GM12875 (cell line): Measurements from ENCODE around the gene INPP5A.

Experiments
- H3K4me3 ChIP-seq: one replicate; pipeline ENCODE4 v1.5.1; 2011; ENCODE audit warnings: low read depth, low read length, control low read depth
- CTCF ChIP-seq: IDR thresholded peaks from 2 replicates; pipeline ENCODE4 v1.5.1; 2011; ENCODE audit warnings: low read depth, mild to moderate bottlenecking, control low read depth, inconsistent platforms, low read length, moderate library complexity, borderline replicate concordance; ENCODE audit not compliant: insufficient read depth

Gene INPP5A

DNA sequence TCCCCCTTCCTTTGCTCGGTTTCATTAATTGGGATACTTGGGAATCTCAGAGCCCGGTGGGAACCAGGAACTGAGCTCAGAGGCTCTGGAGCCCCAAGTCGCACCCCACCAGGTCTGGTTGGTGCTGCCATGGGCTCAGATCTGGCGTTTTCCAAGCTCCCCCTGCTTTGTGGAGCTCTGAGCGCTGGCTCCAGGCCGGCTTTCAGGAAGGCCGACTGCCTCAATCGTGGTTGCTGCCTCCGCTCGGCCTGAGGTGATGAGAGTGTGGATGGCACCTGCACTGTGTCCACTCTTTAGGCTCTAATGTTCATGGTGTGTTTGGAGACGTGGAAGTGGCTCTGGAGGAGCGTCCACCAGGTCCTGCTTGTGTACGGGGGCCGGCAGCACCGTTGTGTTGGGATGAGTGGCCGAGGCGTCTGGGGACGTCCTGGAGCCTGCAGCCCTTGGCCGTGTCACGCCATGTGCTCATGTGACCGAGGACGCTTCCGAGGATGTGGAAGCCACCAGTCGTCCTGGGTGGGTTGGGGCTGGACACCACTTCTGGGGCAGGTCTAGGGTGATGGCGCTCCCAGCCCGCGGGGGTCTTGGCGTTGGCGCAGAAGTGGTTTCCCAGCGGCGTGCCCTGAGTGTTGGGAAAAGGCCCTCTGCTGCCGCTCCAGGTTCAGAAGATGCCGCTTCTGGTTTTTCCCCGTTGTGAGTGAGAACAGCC lies 8.2 kb downstream of the INPP5A start:
- no peak overlapping the region for H3K4me3 ChIP-seq

DNA sequence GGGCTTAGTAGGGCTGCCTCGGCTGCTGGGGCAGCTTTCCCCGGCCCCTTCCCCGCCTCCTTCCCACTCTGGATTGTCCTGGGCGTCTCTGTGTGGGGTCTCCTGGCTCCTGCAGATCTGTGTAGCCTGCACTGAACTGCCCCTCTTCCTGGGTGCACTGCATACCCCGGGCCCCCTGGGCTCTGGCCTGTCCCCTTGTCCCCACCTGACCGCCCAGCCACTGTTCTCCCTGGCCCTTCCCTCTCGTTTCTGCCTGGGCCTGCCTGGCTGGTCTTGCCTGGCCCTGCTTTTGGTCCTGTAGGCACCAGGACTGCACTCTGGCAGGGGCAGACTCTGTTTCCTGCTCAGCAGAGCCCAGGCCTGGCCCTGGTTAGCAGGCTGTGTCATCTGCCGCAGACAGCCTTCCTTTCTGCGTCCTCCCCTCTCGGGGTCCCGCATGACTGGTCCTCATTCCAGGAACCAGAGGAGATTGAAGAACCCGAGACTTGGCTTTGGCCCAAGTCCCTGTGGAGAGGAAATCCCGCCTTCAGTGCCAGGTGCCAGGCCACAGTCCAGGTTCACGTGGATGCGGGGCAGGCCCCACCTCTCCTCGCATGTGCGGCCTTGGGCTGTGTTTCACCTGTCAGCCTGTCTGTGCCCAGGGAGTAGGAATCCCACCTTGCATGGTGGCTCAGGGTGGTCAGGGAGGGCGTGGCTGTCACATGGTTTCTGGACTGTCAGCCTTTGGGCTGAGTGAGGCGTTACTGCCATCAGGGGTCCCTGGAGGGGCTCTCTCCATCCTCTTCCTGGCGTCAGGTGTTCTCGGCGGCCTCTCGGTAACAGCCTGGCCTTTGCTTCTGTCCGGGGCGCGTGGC lies 9.2 kb downstream of the INPP5A start:
- no peak overlapping the region for H3K4me3 ChIP-seq
- no peak for TF ChIP-seq CTCF

More for the DNA sequence above, 8.2 kb downstream of the INPP5A start:
- no peak for TF ChIP-seq CTCF

- no peak for TF ChIP-seq CTCF
- H3K4me3 ChIP-seq: no peak overlapping the region
These were observed 9.9 kb downstream of the INPP5A start for GRCh38 chr10:132547421-132547861.

DNA sequence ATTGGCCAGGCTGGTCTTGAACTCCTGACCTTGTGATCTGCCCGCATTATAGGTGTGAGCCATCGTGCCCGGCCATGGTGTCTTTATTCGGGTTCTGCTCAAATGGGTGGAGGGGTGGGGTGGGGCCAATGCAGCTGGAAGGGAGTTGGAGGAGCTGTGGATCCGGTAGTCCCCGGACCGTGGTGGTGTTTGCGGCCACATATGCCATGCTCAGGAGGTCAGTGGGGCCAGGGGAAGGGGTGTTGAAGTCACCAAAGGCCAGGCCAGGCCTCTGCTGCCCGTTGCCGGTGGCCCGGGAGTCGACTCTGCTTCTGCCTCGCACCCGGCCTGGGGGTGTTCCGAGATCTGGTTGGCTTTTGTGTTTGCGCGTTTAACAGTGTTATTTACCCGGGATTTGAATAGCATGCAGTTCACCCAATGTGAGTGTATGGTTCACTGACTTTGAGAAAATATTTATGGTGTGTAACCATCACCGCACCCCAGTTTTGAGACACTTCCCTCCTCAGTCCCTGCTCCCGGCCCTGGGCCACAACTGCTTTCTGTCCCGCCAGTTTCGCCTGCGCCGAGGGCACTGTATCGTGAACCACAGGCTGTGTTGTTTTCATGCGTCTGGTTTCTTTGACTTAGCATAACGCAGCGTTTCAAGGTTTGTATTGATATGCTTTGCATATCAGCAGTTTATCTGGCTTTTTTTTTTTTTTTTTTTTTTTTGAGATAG lies 10.7 kb downstream of the INPP5A start:
- no peak for TF ChIP-seq CTCF
- H3K4me3 ChIP-seq: no peak overlapping the region

DNA sequence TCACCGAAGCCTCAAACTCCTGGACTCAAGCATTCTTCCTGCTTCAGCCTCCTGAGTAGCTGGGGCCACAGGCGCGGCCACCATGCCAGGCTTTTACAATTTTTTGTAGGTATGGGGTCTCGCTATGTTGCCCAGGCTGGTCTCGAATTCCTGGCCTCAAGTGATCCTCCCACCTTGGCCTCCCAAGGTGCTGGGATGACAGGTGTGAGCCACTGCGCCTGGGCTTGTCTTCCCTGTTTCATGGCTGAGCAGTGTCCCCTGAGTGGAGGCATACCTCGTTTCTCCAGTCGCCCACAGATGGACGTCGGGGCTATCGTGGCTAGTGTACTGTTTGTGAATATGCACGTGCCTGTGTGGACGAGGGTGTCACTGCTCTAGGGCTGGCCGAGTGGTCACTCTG lies 11.3 kb downstream of the INPP5A start:
- TF ChIP-seq CTCF: no peak

GRCh38 chr10:132549371-132549770 lies 11.8 kb downstream of the INPP5A start:
- H3K4me3 ChIP-seq: no peak overlapping the region
- TF ChIP-seq CTCF: no peak

More for the DNA sequence above, 11.3 kb downstream of the INPP5A start:
- H3K4me3 ChIP-seq: no peak overlapping the region
